Measurements from ENCODE around the gene HOXB7. TPM values are rescaled to one million over a fixed set of nuclear protein-coding genes. Genes with fewer than 3 reads are reported as not detected.

Gene HOXB7
- total RNA-seq, 2 donors from 2014 or later = 1.1 to 2.7 TPM

- Mint-ChIP-seq H3K9me3 (no peaks in the 10 kb centered on the region), H3K36me3 (no peaks in the 10 kb centered on the region), H3K27me3 (peaks cover 24 to 57% of the 10 kb centered on the region in 2 donors), H3K27ac (no peak overlapping the region), H3K4me1 (ENCODE audit: low read depth in 2 of 2) (peaks cover 37 to 40% of the 10 kb centered on the region in 2 donors), H3K4me3 (no peak overlapping the region)
- DNase-seq (ENCODE audit: low spot score) = no peak
- ATAC-seq = no peak
Measured at GRCh38 chr17:48588074-48588415, 22.8 kb downstream of the HOXB7 start.

GRCh38 chr17:48587276-48588073 is 23.3 kb downstream of the HOXB7 start:
- H3K4me1 Mint-ChIP-seq (ENCODE audit: low read depth in 2 of 2) = peaks cover 34 to 37% of the 10 kb centered on the region in 2 donors

GRCh38 chr17:48586355-48587258 is 24.2 kb downstream of the HOXB7 start:
- Mint-ChIP-seq H3K27me3 (peaks cover 20 to 54% of the 10 kb centered on the region in 2 donors), H3K27ac (peak overlapping the region; percentile 60 to 93), H3K9me3 (no peaks in the 10 kb centered on the region), H3K4me3 (peak overlapping the region; percentile 97), H3K4me1 (ENCODE audit: low read depth in 2 of 2) (peaks cover 33 to 36% of the 10 kb centered on the region in 2 donors), H3K36me3 (no peaks in the 10 kb centered on the region)
- ATAC-seq = peak in 1 of 2 donors; percentile 50
- no peak for DNase-seq (ENCODE audit: low spot score)

More at GRCh38 chr17:48587276-48588073, 23.3 kb downstream of the HOXB7 start:
- Mint-ChIP-seq H3K4me3 (peak overlapping the region; percentile 31), H3K36me3 (no peaks in the 10 kb centered on the region), H3K27ac (no peak overlapping the region), H3K27me3 (peaks cover 24 to 57% of the 10 kb centered on the region in 2 donors), H3K9me3 (no peaks in the 10 kb centered on the region)
- no peak for ATAC-seq
- no peak for DNase-seq (ENCODE audit: low spot score)

GRCh38 chr17:48584223-48584741 is 26.5 kb downstream of the HOXB7 start:
- peaks cover 41 to 46% of the 10 kb centered on the region in 2 donors for H3K4me1 Mint-ChIP-seq (ENCODE audit: low read depth in 2 of 2)
- peak overlapping the region; percentile 97 for H3K4me3 Mint-ChIP-seq
- no peak for DNase-seq (ENCODE audit: low spot score)

GRCh38 chr17:48583708-48584222 is 27.1 kb downstream of the HOXB7 start:
- Mint-ChIP-seq H3K27ac (peak overlapping the region in 1 of 2 donors; percentile 60), H3K36me3 (no peaks in the 10 kb centered on the region), H3K4me3 (peak overlapping the region; percentile 97), H3K27me3 (peaks cover 24 to 53% of the 10 kb centered on the region in 2 donors), H3K4me1 (ENCODE audit: low read depth in 2 of 2) (peaks cover 46 to 51% of the 10 kb centered on the region in 2 donors), H3K9me3 (no peaks in the 10 kb centered on the region)
- ATAC-seq (no peak), DNase-seq (ENCODE audit: low spot score) (no peak)

More at GRCh38 chr17:48584223-48584741, 26.5 kb downstream of the HOXB7 start:
- peak overlapping the region; percentile 60 to 93 for H3K27ac Mint-ChIP-seq
- ATAC-seq = no peak
- H3K9me3 Mint-ChIP-seq = no peaks in the 10 kb centered on the region
- H3K36me3 Mint-ChIP-seq = no peaks in the 10 kb centered on the region
- peaks cover 25 to 51% of the 10 kb centered on the region in 2 donors for H3K27me3 Mint-ChIP-seq

GRCh38 chr17:48582750-48583069 is 28.1 kb downstream of the HOXB7 start:
- H3K36me3 Mint-ChIP-seq = no peaks in the 10 kb centered on the region
- H3K9me3 Mint-ChIP-seq = no peaks in the 10 kb centered on the region
- peaks cover 16 to 43% of the 10 kb centered on the region in 2 donors for H3K27me3 Mint-ChIP-seq
- peak overlapping the region; percentile 93 for H3K4me3 Mint-ChIP-seq
- H3K4me1 Mint-ChIP-seq (ENCODE audit: low read depth in 2 of 2) = peaks cover 52 to 54% of the 10 kb centered on the region in 2 donors
- H3K27ac Mint-ChIP-seq = peak overlapping the region; percentile 35 to 65
- ATAC-seq = no peak
- no peak for DNase-seq (ENCODE audit: low spot score)

- no peak for ATAC-seq
- Mint-ChIP-seq H3K4me1 (ENCODE audit: low read depth in 2 of 2) (peaks cover 38 to 39% of the 10 kb centered on the region in 2 donors), H3K27ac (peak overlapping the region; percentile 55 to 84), H3K9me3 (no peaks in the 10 kb centered on the region), H3K4me3 (peak overlapping the region; percentile 93), H3K27me3 (peaks cover 12 to 27% of the 10 kb centered on the region in 2 donors), H3K36me3 (no peaks in the 10 kb centered on the region)
- no peak for DNase-seq (ENCODE audit: low spot score)
Measured at GRCh38 chr17:48579760-48580554, 30.9 kb downstream of the HOXB7 start.

GRCh38 chr17:48579471-48579759 is 31.4 kb downstream of the HOXB7 start:
- no peaks in the 10 kb centered on the region for H3K36me3 Mint-ChIP-seq
- H3K27ac Mint-ChIP-seq = peak overlapping the region; percentile 84 to 94
- H3K4me3 Mint-ChIP-seq = peak overlapping the region; percentile 93
- H3K9me3 Mint-ChIP-seq = no peaks in the 10 kb centered on the region
- H3K4me1 Mint-ChIP-seq (ENCODE audit: low read depth in 2 of 2) = peaks cover 34 to 36% of the 10 kb centered on the region in 2 donors
- ATAC-seq (no peak), DNase-seq (ENCODE audit: low spot score) (no peak)
- H3K27me3 Mint-ChIP-seq = peaks cover 12 to 24% of the 10 kb centered on the region in 2 donors

- Mint-ChIP-seq H3K27me3 (peaks cover 12 to 21% of the 10 kb centered on the region in 2 donors), H3K4me3 (peak overlapping the region; percentile 93), H3K9me3 (no peaks in the 10 kb centered on the region), H3K36me3 (no peaks in the 10 kb centered on the region), H3K27ac (peak overlapping the region; percentile 84 to 94), H3K4me1 (ENCODE audit: low read depth in 2 of 2) (peaks cover 33 to 38% of the 10 kb centered on the region in 2 donors)
- DNase-seq (ENCODE audit: low spot score) = no peak
- ATAC-seq = peak in 1 of 2 donors; percentile 55
Measured at GRCh38 chr17:48578616-48579470, 32.0 kb downstream of the HOXB7 start.

- Mint-ChIP-seq H3K36me3 (no peaks in the 10 kb centered on the region), H3K27ac (peak within 1 kb of the TSS; percentile 84 to 94), H3K4me1 (ENCODE audit: low read depth in 2 of 2) (peaks cover 37 to 40% of the 10 kb centered on the region in 2 donors), H3K27me3 (peaks cover 12 to 17% of the 10 kb centered on the region in 2 donors), H3K9me3 (no peaks in the 10 kb centered on the region), H3K4me3 (peak within 1 kb of the TSS; percentile 93)
- DNase-seq (ENCODE audit: low spot score) (peak; percentile 87), ATAC-seq (peak; percentile 85 to 89)
Measured at GRCh38 chr17:48577946-48578615, 32.7 kb downstream of the HOXB7 start, which contains the start of gene HOXB4. TSS of gene HOXB4 (minus strand) at chr17:48578350. CDS start at chr17:48578319, 31 bp downstream.

- Mint-ChIP-seq H3K9me3 (no peaks in the 10 kb centered on the region), H3K36me3 (no peaks in the 10 kb centered on the region), H3K4me1 (ENCODE audit: low read depth in 2 of 2) (peaks cover 37% of the 10 kb centered on the region in 2 donors), H3K27ac (peak overlapping the region; percentile 70 to 84), H3K27me3 (peaks cover 12% of the 10 kb centered on the region in 2 donors), H3K4me3 (peak overlapping the region; percentile 93)
- ATAC-seq (peak in 1 of 2 donors; percentile 29), DNase-seq (ENCODE audit: low spot score) (no peak)
Measured at GRCh38 chr17:48577330-48577945, 33.4 kb downstream of the HOXB7 start.
